ENCODE data around the gene PI4KA. TPM values are rescaled to one million over a fixed set of nuclear protein-coding genes. Genes with fewer than 3 reads are reported as not detected.
A peak's percentile ranks its signal among the peaks of the same experiment; 100 is the strongest.

Gene PI4KA
- total RNA-seq, 5 donors from 2014 or later (not counting 1 experiment from before 2014, with no cell fraction given), result 135 to 187 (median 143) TPM

- POLR2A ChIA-PET, result no interaction called here
- DNase-seq (no peak), ATAC-seq (replicated peaks in 1 of 4) (no peak)
- CTCF ChIA-PET, result interaction anchor here in 1 of 2 donors (1.1 kb wide), 1 partner anchor 364 kb away, joined by 7 read pairs; no protein-coding TSS in a partner anchor
- Mint-ChIP-seq H3K36me3 (peaks cover 36% of the 10 kb centered on the region), H3K27ac (no peak overlapping the region), H3K4me3 (no peak overlapping the region), H3K27me3 (no peaks in the 10 kb centered on the region), H3K4me1 (peaks cover 0 to 7% (median 1%) of the 10 kb centered on the region in 3 donors), H3K9me3 (no peaks in the 10 kb centered on the region)
- Histone ChIP-seq H3K27ac (ENCODE audit: low read length) (no peak overlapping the region), H3K36me3 (ENCODE audit: control insufficient read depth in 2 of 2, extremely low read depth in 1 of 2, insufficient read depth in 1 of 2, low read length in 1 of 2) (peaks cover 12 to 49% of the 10 kb centered on the region in 2 donors), H3K4me1 (ENCODE audit: control insufficient read depth in 1 of 2, extremely low read depth in 1 of 2, insufficient read depth in 2 of 2, low read length in 2 of 2) (peaks cover 0 to 2% of the 10 kb centered on the region in 2 experiments), H3K4me3 (ENCODE audit: control insufficient read depth in 1 of 2, extremely low read depth in 1 of 2, low read length in 1 of 2) (no peak overlapping the region), H3K27me3 (replicated peaks in 1 of 2; ENCODE audit: control insufficient read depth in 2 of 2, extremely low read depth in 1 of 2, insufficient read depth in 2 of 2, low read length in 1 of 2) (no peaks in the 10 kb centered on the region), H3K9me3 (no peaks in the 10 kb centered on the region)
- WGBS (ENCODE audit: insufficient coverage), result 100% methylated on average over 2 of the region's 4 CpGs
These were observed 75.9 kb downstream of the PI4KA start for GRCh38 chr22:20782596-20783299.

GRCh38 chr22:20782083-20782482, 76.5 kb downstream of the PI4KA start:
- CTCF ChIA-PET, result no interaction called here
- Histone ChIP-seq H3K9me3 (no peaks in the 10 kb centered on the region), H3K27me3 (replicated peaks in 1 of 2; ENCODE audit: control insufficient read depth in 2 of 2, extremely low read depth in 1 of 2, insufficient read depth in 2 of 2, low read length in 1 of 2) (no peaks in the 10 kb centered on the region), H3K36me3 (ENCODE audit: control insufficient read depth in 2 of 2, extremely low read depth in 1 of 2, insufficient read depth in 1 of 2, low read length in 1 of 2) (peaks cover 12 to 47% of the 10 kb centered on the region in 2 donors), H3K27ac (ENCODE audit: low read length) (no peak overlapping the region), H3K4me3 (ENCODE audit: control insufficient read depth in 1 of 2, extremely low read depth in 1 of 2, low read length in 1 of 2) (no peak overlapping the region), H3K4me1 (ENCODE audit: control insufficient read depth in 1 of 2, extremely low read depth in 1 of 2, insufficient read depth in 2 of 2, low read length in 2 of 2) (peaks cover 0 to 2% of the 10 kb centered on the region in 2 experiments)
- Mint-ChIP-seq H3K27me3 (no peaks in the 10 kb centered on the region), H3K27ac (no peak overlapping the region), H3K36me3 (peaks cover 29% of the 10 kb centered on the region), H3K9me3 (no peaks in the 10 kb centered on the region), H3K4me1 (peaks cover 0 to 7% (median 1%) of the 10 kb centered on the region in 3 donors), H3K4me3 (no peak overlapping the region)
- no CpG with 5 or more reads among the region's 4 CpGs for WGBS (ENCODE audit: insufficient coverage)
- ATAC-seq (replicated peaks in 1 of 4) (no peak), DNase-seq (no peak)
- POLR2A ChIA-PET, result no interaction called here

- no peaks in the 10 kb centered on the region for H3K27me3 ChIP-seq (replicated peaks in 1 of 2; ENCODE audit: control insufficient read depth in 2 of 2, extremely low read depth in 1 of 2, insufficient read depth in 2 of 2, low read length in 1 of 2)
- no peak overlapping the region for H3K4me3 ChIP-seq (ENCODE audit: control insufficient read depth in 1 of 2, extremely low read depth in 1 of 2, low read length in 1 of 2)
- peaks cover 25% of the 10 kb centered on the region for H3K36me3 Mint-ChIP-seq
- no peaks in the 10 kb centered on the region for H3K27me3 Mint-ChIP-seq
- H3K4me1 ChIP-seq (ENCODE audit: control insufficient read depth in 1 of 2, extremely low read depth in 1 of 2, insufficient read depth in 2 of 2, low read length in 2 of 2), result peaks cover 0 to 2% of the 10 kb centered on the region in 2 experiments
- ATAC-seq (replicated peaks in 1 of 4) (no peak), DNase-seq (no peak)
- no peak overlapping the region for H3K27ac Mint-ChIP-seq
- H3K4me1 Mint-ChIP-seq, result peaks cover 0 to 7% (median 1%) of the 10 kb centered on the region in 3 donors
- CTCF ChIA-PET, result interaction anchor here in 1 of 2 donors (0.5 kb wide), 1 partner anchor 179 kb away, joined by 3 read pairs; no protein-coding TSS in a partner anchor
- no peaks in the 10 kb centered on the region for H3K9me3 ChIP-seq
- H3K4me3 Mint-ChIP-seq, result no peak overlapping the region
- no peaks in the 10 kb centered on the region for H3K9me3 Mint-ChIP-seq
- POLR2A ChIA-PET, result no interaction called here
- 90% methylated on average over 4 of the region's 11 CpGs for WGBS (ENCODE audit: insufficient coverage)
- peaks cover 8 to 45% of the 10 kb centered on the region in 2 donors for H3K36me3 ChIP-seq (ENCODE audit: control insufficient read depth in 2 of 2, extremely low read depth in 1 of 2, insufficient read depth in 1 of 2, low read length in 1 of 2)
- H3K27ac ChIP-seq (ENCODE audit: low read length), result no peak overlapping the region
These were observed 77.2 kb downstream of the PI4KA start for GRCh38 chr22:20781272-20781990.

GRCh38 chr22:20779818-20780158, 78.8 kb downstream of the PI4KA start:
- no peaks in the 10 kb centered on the region for H3K9me3 ChIP-seq

GRCh38 chr22:20779014-20779817, 79.4 kb downstream of the PI4KA start:
- no peaks in the 10 kb centered on the region for H3K9me3 ChIP-seq
- H3K27ac Mint-ChIP-seq, result no peak overlapping the region
- H3K36me3 Mint-ChIP-seq, result peaks cover 17% of the 10 kb centered on the region
- peaks cover 0 to 3% (median 0%) of the 10 kb centered on the region in 3 donors for H3K4me1 Mint-ChIP-seq
- WGBS (ENCODE audit: insufficient coverage), result 98% methylated on average over 22 of the region's 25 CpGs
- no peaks in the 10 kb centered on the region for H3K27me3 ChIP-seq (replicated peaks in 1 of 2; ENCODE audit: control insufficient read depth in 2 of 2, extremely low read depth in 1 of 2, insufficient read depth in 2 of 2, low read length in 1 of 2)
- POLR2A ChIA-PET, result no interaction called here
- DNase-seq, result no peak
- H3K36me3 ChIP-seq (ENCODE audit: control insufficient read depth in 2 of 2, extremely low read depth in 1 of 2, insufficient read depth in 1 of 2, low read length in 1 of 2), result peaks cover 11 to 46% of the 10 kb centered on the region in 2 donors
- H3K27me3 Mint-ChIP-seq, result no peaks in the 10 kb centered on the region
- no peak overlapping the region for H3K4me3 Mint-ChIP-seq
- no peak overlapping the region for H3K4me3 ChIP-seq (ENCODE audit: control insufficient read depth in 1 of 2, extremely low read depth in 1 of 2, low read length in 1 of 2)
- ATAC-seq (replicated peaks in 1 of 4), result no peak
- no peak overlapping the region for H3K27ac ChIP-seq (ENCODE audit: low read length)
- peaks cover 0 to 2% of the 10 kb centered on the region in 2 experiments for H3K4me1 ChIP-seq (ENCODE audit: control insufficient read depth in 1 of 2, extremely low read depth in 1 of 2, insufficient read depth in 2 of 2, low read length in 2 of 2)
- CTCF ChIA-PET, result no interaction called here
- H3K9me3 Mint-ChIP-seq, result no peaks in the 10 kb centered on the region

More at GRCh38 chr22:20779818-20780158, 78.8 kb downstream of the PI4KA start:
- Histone ChIP-seq H3K27me3 (replicated peaks in 1 of 2; ENCODE audit: control insufficient read depth in 2 of 2, extremely low read depth in 1 of 2, insufficient read depth in 2 of 2, low read length in 1 of 2) (no peaks in the 10 kb centered on the region), H3K27ac (ENCODE audit: low read length) (no peak overlapping the region), H3K4me1 (ENCODE audit: control insufficient read depth in 1 of 2, extremely low read depth in 1 of 2, insufficient read depth in 2 of 2, low read length in 2 of 2) (peaks cover 0 to 2% of the 10 kb centered on the region in 2 experiments), H3K4me3 (ENCODE audit: control insufficient read depth in 1 of 2, extremely low read depth in 1 of 2, low read length in 1 of 2) (no peak overlapping the region), H3K36me3 (ENCODE audit: control insufficient read depth in 2 of 2, extremely low read depth in 1 of 2, insufficient read depth in 1 of 2, low read length in 1 of 2) (peaks cover 11 to 47% of the 10 kb centered on the region in 2 donors)
- Mint-ChIP-seq H3K4me3 (no peak overlapping the region), H3K4me1 (peaks cover 0 to 7% (median 1%) of the 10 kb centered on the region in 3 donors), H3K27ac (no peak overlapping the region), H3K36me3 (peaks cover 17% of the 10 kb centered on the region), H3K9me3 (no peaks in the 10 kb centered on the region), H3K27me3 (no peaks in the 10 kb centered on the region)
- CTCF ChIA-PET, result no interaction called here
- 100% methylated on average over 3 of the region's 5 CpGs for WGBS (ENCODE audit: insufficient coverage)
- DNase-seq (no peak), ATAC-seq (replicated peaks in 1 of 4) (no peak)
- POLR2A ChIA-PET, result no interaction called here

- H3K4me1 Mint-ChIP-seq, result peaks cover 0 to 2% (median 0%) of the 10 kb centered on the region in 3 donors
- no peaks in the 10 kb centered on the region for H3K27me3 Mint-ChIP-seq
- no peak overlapping the region for H3K4me3 Mint-ChIP-seq
- Histone ChIP-seq H3K36me3 (ENCODE audit: control insufficient read depth in 2 of 2, extremely low read depth in 1 of 2, insufficient read depth in 1 of 2, low read length in 1 of 2) (peaks cover 11 to 40% of the 10 kb centered on the region in 2 donors), H3K4me1 (ENCODE audit: control insufficient read depth in 1 of 2, extremely low read depth in 1 of 2, insufficient read depth in 2 of 2, low read length in 2 of 2) (no peaks in the 10 kb centered on the region), H3K27me3 (replicated peaks in 1 of 2; ENCODE audit: control insufficient read depth in 2 of 2, extremely low read depth in 1 of 2, insufficient read depth in 2 of 2, low read length in 1 of 2) (no peaks in the 10 kb centered on the region), H3K27ac (ENCODE audit: low read length) (no peak overlapping the region), H3K9me3 (no peaks in the 10 kb centered on the region), H3K4me3 (ENCODE audit: control insufficient read depth in 1 of 2, extremely low read depth in 1 of 2, low read length in 1 of 2) (no peak overlapping the region)
- DNase-seq, result no peak
- no peaks in the 10 kb centered on the region for H3K9me3 Mint-ChIP-seq
- POLR2A ChIA-PET, result no interaction called here
- CTCF ChIA-PET, result no interaction called here
- H3K27ac Mint-ChIP-seq, result peak overlapping the region in 1 of 2 donors; percentile 11
- peaks cover 17% of the 10 kb centered on the region for H3K36me3 Mint-ChIP-seq
- no peak for ATAC-seq (replicated peaks in 1 of 4)
- 100% methylated on average over 5 of the region's 10 CpGs for WGBS (ENCODE audit: insufficient coverage)
These were observed 81.0 kb downstream of the PI4KA start for GRCh38 chr22:20777420-20778177.
